Fibroblast of the conjunctiva (primary cell): Measurements from ENCODE around the gene CCDC71.

Experiments
- DNase-seq: peaks from one replicate; pipeline ENCODE4 v3.0.0-alpha.2; 2010; ENCODE audit warnings: low read depth

The CCDC71 gene

DNA sequence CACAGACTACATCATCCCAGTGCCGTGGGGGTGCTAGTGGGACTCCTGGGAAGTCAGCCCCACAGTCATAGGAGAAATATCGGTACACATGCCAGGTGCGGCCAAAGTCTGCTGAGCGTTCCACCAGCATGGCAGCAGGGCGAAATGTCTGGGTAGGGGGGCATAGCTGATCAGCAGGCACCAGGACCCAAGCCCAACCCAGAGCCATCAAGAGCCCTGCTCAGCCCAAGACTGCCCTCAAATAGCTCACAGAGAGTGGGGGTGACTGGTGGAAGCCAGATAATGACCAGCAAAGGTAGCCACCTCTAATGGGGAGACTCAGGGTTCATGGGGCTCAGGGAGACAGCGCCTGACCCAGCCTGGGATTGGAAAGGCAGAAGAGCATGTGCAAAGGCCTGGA lies 34.6 kb downstream of the CCDC71 start:
- no peak for DNase-seq

DNA sequence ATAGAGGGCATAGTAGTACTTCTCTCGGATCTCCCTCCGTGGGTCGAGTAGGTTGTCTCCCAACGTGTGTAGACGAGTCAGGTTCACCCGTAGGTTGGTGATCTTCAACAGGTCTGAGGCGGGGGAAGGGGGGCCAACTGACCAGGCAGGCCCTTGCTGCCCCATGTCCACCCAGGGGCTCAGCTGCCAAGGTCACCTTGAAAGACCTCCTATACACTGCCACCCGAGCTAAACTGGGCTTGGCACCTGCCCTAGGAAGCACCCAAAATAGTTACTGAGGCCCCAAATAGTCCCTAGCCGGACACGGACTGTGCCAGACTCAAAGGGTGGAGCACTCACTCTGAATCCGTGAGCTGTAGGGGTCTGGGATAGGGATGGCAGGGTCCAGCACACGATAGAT lies 35.1 kb downstream of the CCDC71 start:
- no peak for DNase-seq

DNA sequence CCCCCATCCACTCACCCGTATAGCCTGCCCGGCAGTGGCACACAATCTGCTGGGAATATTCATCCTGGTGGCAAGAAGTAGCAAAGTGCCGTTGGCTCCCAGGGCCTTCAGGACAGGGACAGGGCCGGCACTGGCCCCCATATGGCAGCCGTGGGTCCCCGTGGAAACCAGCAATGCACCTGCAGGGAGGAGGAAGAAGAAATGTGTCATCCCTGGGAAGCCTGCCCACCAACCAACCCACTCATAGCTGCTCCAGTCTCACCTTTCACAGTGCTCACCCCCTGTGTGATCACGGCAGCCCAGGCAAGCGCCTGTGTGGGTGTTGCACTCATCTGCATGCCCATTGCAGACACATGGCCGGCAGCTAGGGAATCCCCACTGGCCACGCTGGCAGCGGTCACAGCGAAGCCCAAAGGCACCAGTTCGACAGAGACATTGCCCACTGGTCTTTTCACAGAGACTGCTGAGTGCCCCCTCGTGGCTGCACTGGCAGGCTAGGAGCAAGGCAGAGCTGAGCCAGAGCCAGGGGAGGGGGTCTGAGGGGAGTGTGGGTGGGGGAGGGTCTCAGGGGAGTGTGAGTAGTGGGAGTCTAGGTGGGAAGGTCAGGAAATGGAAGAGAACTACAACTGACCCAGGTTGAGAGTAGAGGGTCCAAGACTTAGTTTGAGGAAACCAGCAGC lies 41.0 kb downstream of the CCDC71 start:
- no peak for DNase-seq

DNA sequence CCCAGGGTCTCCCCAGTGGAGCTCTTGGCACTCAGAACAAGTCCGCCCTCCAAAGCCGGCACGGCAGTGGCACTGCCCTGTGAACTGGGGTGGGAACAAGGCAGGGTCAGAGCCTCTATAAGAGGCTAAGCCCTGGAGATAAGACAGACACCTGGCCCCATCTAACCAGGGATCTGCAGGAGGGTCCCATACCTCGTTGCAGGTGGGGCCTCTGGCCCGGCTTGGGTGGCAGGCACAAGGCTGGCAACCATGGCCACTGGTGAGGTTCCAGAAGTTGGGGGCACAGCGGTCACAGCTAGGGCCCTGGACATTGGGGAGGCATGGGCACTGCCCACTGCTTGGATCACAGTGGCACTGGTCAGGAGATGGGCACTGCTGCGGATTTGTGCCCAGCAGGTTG lies 41.9 kb downstream of the CCDC71 start:
- no peak for DNase-seq

DNA sequence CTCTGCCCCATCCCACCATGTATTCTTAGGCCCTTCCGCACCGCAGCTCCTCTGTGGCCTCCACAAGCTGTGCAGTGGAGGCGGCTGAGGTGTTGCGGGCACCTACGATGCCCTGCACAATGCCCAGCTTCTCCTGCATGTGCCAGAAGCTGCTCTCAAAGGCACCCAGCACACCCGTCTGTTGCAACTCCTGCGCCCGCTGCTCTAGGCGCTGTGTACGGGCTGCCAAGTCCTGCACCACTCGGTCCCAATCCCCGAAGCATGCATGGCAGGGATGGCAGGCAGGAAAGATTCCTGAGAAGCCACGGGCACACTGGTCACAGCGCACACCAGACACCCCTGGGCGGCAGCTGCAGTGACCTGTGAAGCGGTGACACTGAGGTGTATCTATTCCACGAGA lies 42.4 kb downstream of the CCDC71 start:
- DNase-seq = no peak

DNA sequence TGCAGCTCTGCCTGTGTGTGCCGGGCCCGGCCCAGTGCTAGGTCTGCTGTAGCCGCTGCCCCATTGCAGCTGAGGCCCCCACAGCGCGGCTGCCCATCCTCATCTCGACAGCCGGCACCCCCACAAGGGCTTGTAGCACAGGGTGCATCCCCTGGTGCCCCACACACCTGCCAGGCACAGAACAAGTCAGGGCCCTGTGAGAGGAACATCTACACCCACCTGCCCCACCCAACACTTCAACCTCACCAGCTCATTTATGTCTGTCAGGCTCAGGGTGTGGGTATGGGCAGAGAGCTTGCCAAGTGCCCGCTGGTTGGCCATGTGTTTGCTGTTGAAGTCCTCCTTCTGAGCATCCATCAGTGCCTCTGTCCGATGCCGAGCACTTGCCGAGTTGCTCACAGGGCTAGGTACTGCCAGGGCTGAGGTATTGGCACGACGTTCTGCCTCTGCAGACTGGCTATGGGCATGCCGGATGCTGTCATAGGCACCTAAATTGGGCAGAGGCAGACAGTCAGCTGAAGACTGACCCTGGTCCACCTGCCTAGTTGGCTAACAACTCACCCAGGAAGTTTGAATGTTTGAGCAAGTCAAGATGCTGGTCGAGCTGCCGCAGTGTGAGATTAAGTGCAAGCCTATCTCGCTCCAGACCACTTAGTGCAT lies 43.1 kb downstream of the CCDC71 start:
- DNase-seq = no peak

DNA sequence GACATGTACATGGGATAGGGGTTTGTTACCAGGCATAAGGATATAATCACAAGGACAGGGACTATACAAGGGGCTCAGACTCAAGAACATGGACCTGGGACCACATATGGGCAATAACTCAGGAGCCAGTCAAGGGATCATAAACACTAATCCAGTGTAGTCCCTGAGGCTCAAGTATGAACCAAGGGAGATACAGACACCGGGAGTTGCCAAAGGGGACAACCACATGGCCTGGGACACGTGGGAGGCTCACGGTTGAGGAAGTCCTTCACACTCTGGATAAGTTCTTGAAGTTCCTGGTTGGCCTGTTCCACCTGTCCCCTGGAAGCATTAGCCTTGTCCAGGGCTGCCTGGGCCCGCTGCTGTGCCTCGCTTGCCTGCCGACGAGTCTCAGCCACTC lies 43.7 kb downstream of the CCDC71 start:
- DNase-seq = no peak

DNA sequence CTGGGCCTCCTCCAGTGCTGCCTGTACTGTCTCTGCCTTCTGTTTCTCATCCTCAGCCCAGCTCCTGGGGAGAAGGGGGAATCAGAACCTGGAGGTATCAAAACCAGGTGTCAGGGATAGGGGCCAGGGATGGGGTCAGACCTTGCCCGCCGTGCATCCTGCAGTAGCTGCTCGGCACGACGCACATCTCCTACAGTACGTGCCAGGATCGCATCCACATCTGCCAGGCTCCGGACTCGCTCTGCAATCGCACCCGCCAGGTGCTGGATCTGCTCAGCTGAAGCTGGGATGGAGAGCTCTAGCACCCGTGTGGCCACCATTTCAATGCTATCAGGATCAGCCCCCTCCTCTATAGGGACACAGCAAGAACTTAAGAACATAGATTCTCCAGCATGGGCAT lies 44.1 kb downstream of the CCDC71 start:
- DNase-seq = no peak

DNA sequence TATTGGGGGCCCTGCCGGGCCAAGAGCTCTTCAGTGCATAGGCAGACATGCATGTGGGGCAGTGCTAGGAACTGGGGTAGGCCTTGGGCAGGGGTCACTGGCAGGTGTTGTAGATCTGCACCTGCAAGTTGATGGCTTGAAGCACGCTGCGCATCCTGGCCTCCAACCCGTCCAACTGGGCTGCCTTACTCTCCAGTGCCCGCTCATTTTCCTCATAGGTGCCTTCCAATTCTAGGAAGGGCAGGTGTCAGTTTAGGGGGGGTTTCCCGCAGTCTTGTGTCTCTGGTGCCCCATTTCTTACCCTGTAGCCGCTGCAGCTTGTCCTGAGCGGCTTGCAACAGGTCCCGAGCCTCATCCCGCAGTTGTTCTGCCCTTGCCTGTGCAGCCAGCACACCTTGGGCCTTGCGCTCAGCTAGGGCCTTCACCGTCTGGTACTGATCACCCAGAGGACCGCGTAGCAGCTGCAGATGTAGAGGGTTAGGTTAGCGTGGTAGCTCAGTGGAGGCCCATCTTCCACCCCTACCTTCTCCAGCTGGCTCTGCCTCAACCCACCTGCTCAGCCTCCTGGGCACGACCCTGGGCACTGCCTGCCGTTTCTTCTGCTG lies 44.9 kb downstream of the CCDC71 start:
- DNase-seq = no peak

DNA sequence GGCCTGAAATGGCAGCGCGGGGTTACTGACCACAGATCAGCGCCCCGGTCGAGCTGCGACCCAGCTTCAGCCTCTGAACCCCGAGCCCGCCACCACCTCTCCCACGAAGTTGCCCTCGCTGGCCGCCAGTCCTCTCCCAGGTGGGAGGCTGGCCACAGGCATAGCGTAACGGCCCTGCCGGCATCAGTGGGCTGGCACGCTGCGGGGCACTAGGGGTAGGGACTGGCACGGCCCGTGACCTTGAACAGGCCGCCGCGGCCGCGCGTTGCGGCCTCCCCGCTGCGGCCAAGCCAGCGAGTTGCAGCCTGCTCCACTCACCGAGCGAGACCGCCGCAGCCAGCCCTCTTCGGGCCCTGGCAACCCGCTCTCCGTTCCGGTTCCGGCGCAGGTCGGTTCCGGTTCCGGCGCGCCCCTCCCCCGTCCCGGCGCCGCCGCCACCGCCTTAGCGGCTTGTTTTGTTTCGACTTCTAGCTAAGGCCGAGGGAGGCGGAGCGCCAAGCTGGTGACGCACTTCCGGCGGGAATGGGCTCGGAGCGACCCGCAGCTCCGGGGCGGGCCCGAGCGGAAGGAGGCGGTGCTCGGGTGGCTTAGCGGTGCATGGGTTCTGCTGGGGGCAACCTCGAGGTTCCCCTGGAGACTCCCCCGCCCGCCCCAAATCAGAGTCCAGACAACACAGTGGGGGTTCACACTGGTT lies 45.5 kb downstream of the CCDC71 start, which contains the start of gene USP19:
Gene USP19 (minus strand): TSS at position 386 of the 694 bp plus-strand sequence. CDS start 1,678 bp downstream, outside the sequence.
- peak; percentile 81 for DNase-seq

DNA sequence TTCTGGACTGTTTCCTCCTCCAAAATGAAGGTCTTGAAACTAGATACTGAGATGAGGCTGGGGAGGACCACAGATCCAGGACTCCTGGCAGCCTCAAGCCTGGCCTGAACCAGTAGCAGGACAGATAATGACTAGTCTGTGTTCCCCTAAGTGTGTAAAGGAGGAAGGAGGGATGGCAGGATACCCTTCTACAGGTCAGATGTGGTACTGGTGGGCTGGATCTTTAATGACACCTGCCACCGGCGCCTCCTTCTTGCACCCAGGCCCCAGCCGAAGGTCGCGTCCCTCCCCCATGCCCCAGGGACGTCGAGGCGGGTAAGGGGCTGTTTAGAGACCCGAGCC lies 46.1 kb downstream of the CCDC71 start:
- no peak for DNase-seq

DNA sequence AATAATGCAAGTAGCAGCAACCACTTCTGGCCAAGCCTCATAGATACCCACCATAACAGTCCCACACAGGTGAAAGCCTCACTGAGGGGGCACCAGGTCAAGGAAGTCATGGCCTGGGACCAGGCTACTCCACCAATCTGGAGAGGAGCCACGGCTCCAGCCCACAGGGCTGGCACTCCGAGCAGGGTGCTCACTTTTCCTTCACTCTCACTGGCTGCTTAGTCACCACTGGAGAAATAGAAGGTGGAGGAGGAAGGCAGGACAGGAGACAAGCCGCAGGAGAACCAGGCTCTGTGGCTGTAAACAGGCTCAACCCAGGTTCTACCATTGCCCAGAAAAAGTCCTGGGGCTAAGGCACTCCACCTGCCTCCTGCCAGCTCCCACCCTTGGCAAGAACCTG lies 46.7 kb downstream of the CCDC71 start:
- DNase-seq = no peak

DNA sequence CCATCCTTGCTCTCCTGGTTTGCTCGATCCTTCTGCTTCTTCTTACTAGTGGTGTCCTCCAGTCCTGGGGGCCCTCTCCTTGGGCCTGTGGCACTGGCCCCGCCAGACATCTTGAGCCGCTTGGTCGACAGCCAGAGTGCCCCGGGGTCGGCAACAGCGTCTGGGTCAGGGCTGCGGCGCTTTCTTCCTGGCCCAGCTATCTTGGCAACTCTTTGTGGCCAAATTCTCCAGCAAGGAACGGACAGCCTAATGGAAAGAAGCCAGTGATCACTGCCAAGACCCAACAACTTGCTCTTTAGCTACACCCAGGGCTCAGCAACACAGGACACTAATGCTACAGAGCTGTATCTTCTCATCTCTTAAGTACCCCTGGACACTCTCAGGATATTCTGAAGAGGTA lies 47.1 kb downstream of the CCDC71 start:
- DNase-seq = no peak
